IgD-negative memory B cell (primary cell): ENCODE measurements around the gene ECT2. TPM values are rescaled to one million over a fixed set of nuclear protein-coding genes. Genes with fewer than 3 reads are reported as not detected.
"Not testable (repeated sequence)": the region's sequence is repeated elsewhere in the genome, so short reads cannot be mapped to it uniquely, and the experiment has no call there.

Experiments used
- H3K27ac Mint-ChIP-seq, 3 donors: one replicate each; pipeline ENCODE4 v1.8.0; 2020 to 2022; ENCODE audit warnings: mild to moderate bottlenecking in 3 of 3, mixed read lengths in 3 of 3, moderate library complexity in 1 of 3
- H3K27me3 Mint-ChIP-seq: one replicate; pipeline ENCODE4 v1.8.0; 2021; ENCODE audit warnings: mixed read lengths
- H3K36me3 Mint-ChIP-seq: one replicate; pipeline ENCODE4 v1.8.0; 2020; ENCODE audit warnings: mild to moderate bottlenecking, mixed read lengths
- H3K4me1 Mint-ChIP-seq, 3 donors: one replicate each; pipeline ENCODE4 v1.8.0; 2020 to 2022; ENCODE audit warnings: mixed read lengths in 3 of 3, mild to moderate bottlenecking in 1 of 3
- H3K4me3 Mint-ChIP-seq, 4 donors: one replicate each; pipeline ENCODE4 v1.8.0; 2020 to 2022; ENCODE audit warnings: mild to moderate bottlenecking in 4 of 4, mixed read lengths in 4 of 4, moderate library complexity in 3 of 4
- H3K9me3 Mint-ChIP-seq, 3 donors: one replicate each; pipeline ENCODE4 v1.8.0; 2020 to 2021; ENCODE audit warnings: mixed read lengths in 3 of 3, mild to moderate bottlenecking in 1 of 3
- polyA plus RNA-seq: library from polyadenylated mRNA; unstranded; fragments of 300-500 nt; fragmentation: Illumina TruSeq; gene quantifications from one replicate; pipeline ENCODE4 v1.2.3, GENCODE V29; 2021

ECT2 gene
- polyA plus RNA-seq = 4.2 TPM

GRCh38 chr3:172750368-172751174 is at the start of gene ECT2:
Gene ECT2 (plus strand): TSS chr3:172750726. CDS start chr3:172754531, 3,805 bp downstream.
- Mint-ChIP-seq H3K27ac (peak within 1 kb of the TSS; percentile 82 to 94 (median 93)), H3K4me3 (peak within 1 kb of the TSS; percentile 89 to 99 (median 96)), H3K9me3 (no peaks in the 10 kb centered on the region), H3K4me1 (peaks cover 12 to 15% (median 15%) of the 10 kb centered on the region in 3 donors), H3K27me3 (peaks cover 2% of the 10 kb centered on the region), H3K36me3 (peaks cover 2% of the 10 kb centered on the region)

GRCh38 chr3:172700936-172701455 is 49.5 kb upstream of the ECT2 start:
- H3K36me3 Mint-ChIP-seq = peaks cover 6% of the 10 kb centered on the region
- no peak overlapping the region for H3K27ac Mint-ChIP-seq
- peaks cover 7 to 31% (median 25%) of the 10 kb centered on the region in 3 donors for H3K4me1 Mint-ChIP-seq
- no peak overlapping the region for H3K4me3 Mint-ChIP-seq
- H3K27me3 Mint-ChIP-seq = no peaks in the 10 kb centered on the region
- H3K9me3 Mint-ChIP-seq = peaks cover 0 to 1% (median 0%) of the 10 kb centered on the region in 3 donors

- H3K4me1 Mint-ChIP-seq = peaks cover 7 to 31% (median 26%) of the 10 kb centered on the region in 3 donors
- peaks cover 0 to 1% (median 0%) of the 10 kb centered on the region in 3 donors for H3K9me3 Mint-ChIP-seq
Measured at GRCh38 chr3:172701751-172702150, 48.8 kb upstream of the ECT2 start.

GRCh38 chr3:172702256-172702655 is 48.3 kb upstream of the ECT2 start:
- Mint-ChIP-seq H3K36me3 (peaks cover 6% of the 10 kb centered on the region), H3K4me3 (no peak overlapping the region), H3K9me3 (peaks cover 0 to 1% (median 0%) of the 10 kb centered on the region in 3 donors), H3K27ac (no peak overlapping the region), H3K4me1 (peaks cover 7 to 35% (median 29%) of the 10 kb centered on the region in 3 donors), H3K27me3 (no peaks in the 10 kb centered on the region)

More at GRCh38 chr3:172701751-172702150, 48.8 kb upstream of the ECT2 start:
- peak overlapping the region in 1 of 4 donors; percentile 33 for H3K4me3 Mint-ChIP-seq
- H3K27me3 Mint-ChIP-seq = no peaks in the 10 kb centered on the region
- H3K36me3 Mint-ChIP-seq = peaks cover 6% of the 10 kb centered on the region
- H3K27ac Mint-ChIP-seq = peak overlapping the region in 2 of 3 donors; percentile 1 to 35

- H3K27me3 Mint-ChIP-seq, H3K4me3 Mint-ChIP-seq: not testable (repeated sequence)
Measured at GRCh38 chr3:172702731-172703130, 47.8 kb upstream of the ECT2 start.

GRCh38 chr3:172704001-172704400 is 46.5 kb upstream of the ECT2 start:
- Mint-ChIP-seq H3K27ac (peak overlapping the region in 1 of 3 donors; percentile 29), H3K36me3 (peaks cover 6% of the 10 kb centered on the region), H3K4me3 (no peak overlapping the region), H3K4me1 (peaks cover 7 to 36% (median 24%) of the 10 kb centered on the region in 3 donors), H3K27me3 (no peaks in the 10 kb centered on the region), H3K9me3 (peaks cover 0 to 1% (median 0%) of the 10 kb centered on the region in 3 donors)

More at GRCh38 chr3:172702731-172703130, 47.8 kb upstream of the ECT2 start:
- H3K36me3 Mint-ChIP-seq, H3K9me3 Mint-ChIP-seq, H3K27ac Mint-ChIP-seq: not testable (repeated sequence)
- H3K4me1 Mint-ChIP-seq = peaks cover 7 to 34% (median 28%) of the 10 kb centered on the region in 3 donors

GRCh38 chr3:172705170-172705569 is 45.4 kb upstream of the ECT2 start:
- H3K9me3 Mint-ChIP-seq = peaks cover 0 to 1% (median 0%) of the 10 kb centered on the region in 3 donors
- no peaks in the 10 kb centered on the region for H3K27me3 Mint-ChIP-seq
- H3K36me3 Mint-ChIP-seq = peaks cover 5% of the 10 kb centered on the region
- H3K4me1 Mint-ChIP-seq = peaks cover 16 to 45% (median 33%) of the 10 kb centered on the region in 3 donors
- no peak overlapping the region for H3K4me3 Mint-ChIP-seq
- H3K27ac Mint-ChIP-seq = peak overlapping the region in 1 of 3 donors; percentile 77

GRCh38 chr3:172707030-172707429 is 43.5 kb upstream of the ECT2 start:
- peaks cover 16 to 43% (median 42%) of the 10 kb centered on the region in 3 donors for H3K4me1 Mint-ChIP-seq
- H3K27ac Mint-ChIP-seq = peak overlapping the region in 1 of 3 donors; percentile 0
- H3K9me3 Mint-ChIP-seq = no peaks in the 10 kb centered on the region

GRCh38 chr3:172707967-172708366 is 42.6 kb upstream of the ECT2 start:
- H3K4me3 Mint-ChIP-seq = peak overlapping the region in 1 of 4 donors; percentile 29
- no peak overlapping the region for H3K27ac Mint-ChIP-seq
- H3K4me1 Mint-ChIP-seq = peaks cover 16 to 39% (median 38%) of the 10 kb centered on the region in 3 donors
- H3K27me3 Mint-ChIP-seq = no peaks in the 10 kb centered on the region
- peaks cover 2% of the 10 kb centered on the region for H3K36me3 Mint-ChIP-seq
- H3K9me3 Mint-ChIP-seq = no peaks in the 10 kb centered on the region

More at GRCh38 chr3:172707030-172707429, 43.5 kb upstream of the ECT2 start:
- Mint-ChIP-seq H3K27me3 (no peaks in the 10 kb centered on the region), H3K4me3 (no peak overlapping the region), H3K36me3 (peaks cover 5% of the 10 kb centered on the region)

- peaks cover 17 to 34% (median 34%) of the 10 kb centered on the region in 3 donors for H3K4me1 Mint-ChIP-seq
- no peaks in the 10 kb centered on the region for H3K9me3 Mint-ChIP-seq
- H3K4me3 Mint-ChIP-seq = peak overlapping the region; percentile 7 to 99 (median 91)
- H3K27me3 Mint-ChIP-seq = no peaks in the 10 kb centered on the region
- peak overlapping the region in 2 of 3 donors; percentile 36 to 68 for H3K27ac Mint-ChIP-seq
- H3K36me3 Mint-ChIP-seq = peaks cover 2% of the 10 kb centered on the region
Measured at GRCh38 chr3:172708921-172709773, 41.4 kb upstream of the ECT2 start.

GRCh38 chr3:172709774-172710663 is 40.5 kb upstream of the ECT2 start:
- no peaks in the 10 kb centered on the region for H3K27me3 Mint-ChIP-seq
- H3K4me1 Mint-ChIP-seq = peaks cover 15 to 34% (median 29%) of the 10 kb centered on the region in 3 donors
- H3K9me3 Mint-ChIP-seq = no peaks in the 10 kb centered on the region
- peak overlapping the region; percentile 36 to 95 (median 93) for H3K27ac Mint-ChIP-seq
- H3K4me3 Mint-ChIP-seq = peak overlapping the region; percentile 94 to 99 (median 98)
- H3K36me3 Mint-ChIP-seq = peaks cover 2% of the 10 kb centered on the region

- H3K27me3 Mint-ChIP-seq = no peaks in the 10 kb centered on the region
Measured at GRCh38 chr3:172710664-172711453, 39.7 kb upstream of the ECT2 start, which contains the start of gene NCEH1. Gene NCEH1 (minus strand): TSS chr3:172711067. CDS start chr3:172710984, 83 bp downstream.

GRCh38 chr3:172711454-172711795 is 39.1 kb upstream of the ECT2 start:
- Mint-ChIP-seq H3K36me3 (peaks cover 2% of the 10 kb centered on the region), H3K4me3 (peak overlapping the region; percentile 94 to 99 (median 98)), H3K4me1 (peaks cover 11 to 34% (median 26%) of the 10 kb centered on the region in 3 donors), H3K9me3 (no peaks in the 10 kb centered on the region), H3K27ac (peak overlapping the region; percentile 36 to 95 (median 93)), H3K27me3 (no peaks in the 10 kb centered on the region)

More at GRCh38 chr3:172710664-172711453, 39.7 kb upstream of the ECT2 start, which contains the start of gene NCEH1:
- H3K4me1 Mint-ChIP-seq = peaks cover 11 to 34% (median 26%) of the 10 kb centered on the region in 3 donors
- peak within 1 kb of the TSS; percentile 36 to 95 (median 93) for H3K27ac Mint-ChIP-seq
- H3K36me3 Mint-ChIP-seq = peaks cover 2% of the 10 kb centered on the region
- no peaks in the 10 kb centered on the region for H3K9me3 Mint-ChIP-seq
- H3K4me3 Mint-ChIP-seq = peak within 1 kb of the TSS; percentile 94 to 99 (median 98)
